Kidney (tissue), 14 donors: ENCODE data around the gene MORN1. TPM values are rescaled to one million over a fixed set of nuclear protein-coding genes. Genes with fewer than 3 reads are reported as not detected.

ENCODE experiments used
- DNase-seq, 5 donors: peaks; one replicate each; pipeline ENCODE4 v3.0.0-alpha.2; 2013 to 2020
- FAIRE-seq: peaks from 2 replicates; lab custom pipeline; 2012; peaks lifted over from hg19 to GRCh38; lab: Jason Lieb, UNC
- H3K27ac ChIP-seq, 2 donors: one replicate each; pipeline ENCODE4 v1.7.0; 2013; ENCODE audit warnings: low read depth in 2 of 2, low read length in 2 of 2, inconsistent platforms in 1 of 2
- H3K27me3 ChIP-seq: one replicate; pipeline ENCODE4 v1.7.1; 2013; ENCODE audit warnings: low read length, inconsistent platforms; ENCODE audit not compliant: control insufficient read depth, insufficient read depth
- H3K36me3 ChIP-seq, 3 donors: one replicate each; pipeline versions ENCODE4 v1.7.0 to v1.7.1; 2013; ENCODE audit warnings: low read length in 3 of 3, control low read depth in 1 of 3, inconsistent platforms in 1 of 3; ENCODE audit not compliant: insufficient read depth in 3 of 3, control insufficient read depth in 2 of 3
- H3K4me1 ChIP-seq, 3 donors: one replicate each; pipeline versions ENCODE4 v1.7.0 to v1.7.1; 2013; ENCODE audit warnings: low read length in 3 of 3, inconsistent platforms in 1 of 3, low read depth in 1 of 3; ENCODE audit not compliant: control insufficient read depth in 2 of 3, insufficient read depth in 2 of 3
- H3K4me3 ChIP-seq, 3 donors: one replicate each; pipeline versions ENCODE4 v1.7.0 to v1.8.1; 2013; ENCODE audit warnings: low read length in 3 of 3, control low read depth in 1 of 3, inconsistent platforms in 1 of 3
- H3K9ac ChIP-seq, 3 donors: one replicate each; pipeline versions ENCODE4 v1.7.0 to v1.7.1; 2013; ENCODE audit warnings: low read length in 3 of 3, control low read depth in 1 of 3, inconsistent platforms in 1 of 3
- H3K9me3 ChIP-seq, 3 donors: one replicate each; pipeline versions ENCODE4 v1.7.0 to v1.7.1; 2013; ENCODE audit warnings: low read length in 3 of 3, control low read depth in 1 of 3, inconsistent platforms in 1 of 3; ENCODE audit not compliant: control insufficient read depth in 2 of 3, insufficient read depth in 1 of 3
- intact Hi-C: fragments of 100-400 bp; cut with DNase I; formaldehyde crosslinking; loops from one replicate; pipeline ENCODE4 v1.11.1; 2022
- polyA plus RNA-seq: library from polyadenylated mRNA; stranded (reverse); fragments of 350-450 nt; fragmentation: Illumina TruSeq; extraction: RNeasy Lipid Tissue Mini Kit (QIAGEN cat#74804); gene quantifications from one replicate; pipeline ENCODE4 v1.2.3, GENCODE V29; 2014; ENCODE audit warnings: low read depth, low replicate concordance; ENCODE audit not compliant: insufficient read depth
- total RNA-seq: library from RNA; stranded (reverse); fragmentation: NEBNext Ultra II Directional; extraction: Animal tissue kit (Norgen Biotek cat#: 25700); gene quantifications from one replicate; pipeline ENCODE4 v1.2.1, GENCODE V29; 2021
- TF ChIP-seq, protein P1 (sequence below): IDR thresholded peaks from 3 replicates; pipeline ENCODE4 v1.5.1; 2012; ENCODE audit warnings: mild to moderate bottlenecking, moderate library complexity, borderline replicate concordance; ENCODE audit not compliant: insufficient read depth; ENCODE audit errors: extremely low read depth
- donor health status: control.
- donor health status: control.
- donor health status: control.
- donor health status: control.
- donor health status: control.
- donor health status: DM: yes; HTN: yes; CAD: no.
- donor health status: Normal renal cell carcinoma (clear cell type).

The MORN1 gene
- total and polyA plus RNA-seq, 2 donors from 2014 or later, result 9.0 to 24.7 TPM

DNA sequence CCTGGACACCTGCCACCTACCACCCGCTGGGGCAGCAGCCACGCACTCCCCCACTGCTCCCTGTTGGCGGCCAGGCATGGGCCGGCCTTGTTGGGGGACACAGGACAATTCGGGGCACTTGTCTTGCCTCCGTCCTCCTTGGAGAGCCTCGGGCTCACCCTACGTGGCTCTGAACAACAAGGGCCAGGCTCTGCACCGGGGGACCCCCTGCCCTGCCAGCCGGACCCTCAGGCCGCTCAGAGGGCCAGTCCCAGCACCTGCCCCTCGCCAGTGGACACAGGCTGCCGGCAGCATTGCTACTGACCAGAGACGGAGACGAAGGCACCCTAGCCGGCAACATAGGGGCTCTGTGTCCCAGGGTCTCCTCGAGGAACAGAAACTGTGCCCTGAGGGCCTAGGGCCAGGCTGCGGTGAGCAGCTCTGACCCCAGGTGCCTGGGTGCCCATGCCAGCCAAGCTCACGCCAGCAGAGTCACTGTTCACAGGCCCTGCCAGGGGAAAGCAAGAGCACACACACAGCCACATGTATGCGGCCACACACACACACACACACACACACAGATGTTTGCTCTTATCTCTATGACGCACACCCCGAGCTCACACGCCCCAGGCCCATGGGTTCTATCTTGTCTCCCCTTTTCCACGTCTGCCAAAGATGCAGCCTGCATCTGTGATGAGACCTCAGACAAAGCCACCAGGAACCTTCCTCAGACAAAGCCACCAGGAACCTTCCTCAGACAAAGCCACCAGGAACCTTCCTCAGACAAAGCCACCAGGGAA, 45.9 kb downstream of the MORN1 start:
- no peaks in the 10 kb centered on the region for H3K27me3 ChIP-seq
- TF ChIP-seq, protein P1, sequence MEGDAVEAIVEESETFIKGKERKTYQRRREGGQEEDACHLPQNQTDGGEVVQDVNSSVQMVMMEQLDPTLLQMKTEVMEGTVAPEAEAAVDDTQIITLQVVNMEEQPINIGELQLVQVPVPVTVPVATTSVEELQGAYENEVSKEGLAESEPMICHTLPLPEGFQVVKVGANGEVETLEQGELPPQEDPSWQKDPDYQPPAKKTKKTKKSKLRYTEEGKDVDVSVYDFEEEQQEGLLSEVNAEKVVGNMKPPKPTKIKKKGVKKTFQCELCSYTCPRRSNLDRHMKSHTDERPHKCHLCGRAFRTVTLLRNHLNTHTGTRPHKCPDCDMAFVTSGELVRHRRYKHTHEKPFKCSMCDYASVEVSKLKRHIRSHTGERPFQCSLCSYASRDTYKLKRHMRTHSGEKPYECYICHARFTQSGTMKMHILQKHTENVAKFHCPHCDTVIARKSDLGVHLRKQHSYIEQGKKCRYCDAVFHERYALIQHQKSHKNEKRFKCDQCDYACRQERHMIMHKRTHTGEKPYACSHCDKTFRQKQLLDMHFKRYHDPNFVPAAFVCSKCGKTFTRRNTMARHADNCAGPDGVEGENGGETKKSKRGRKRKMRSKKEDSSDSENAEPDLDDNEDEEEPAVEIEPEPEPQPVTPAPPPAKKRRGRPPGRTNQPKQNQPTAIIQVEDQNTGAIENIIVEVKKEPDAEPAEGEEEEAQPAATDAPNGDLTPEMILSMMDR, result no peak
- H3K4me3 ChIP-seq, result no peak overlapping the region
- H3K9me3 ChIP-seq, result no peaks in the 10 kb centered on the region
- H3K4me1 ChIP-seq, result peaks cover 0 to 2% (median 0%) of the 10 kb centered on the region in 3 donors
- H3K36me3 ChIP-seq, result no peaks in the 10 kb centered on the region
- FAIRE-seq (no peak), DNase-seq (peak in 2 of 5 donors; percentile 30 to 69)
- no peak overlapping the region for H3K27ac ChIP-seq
- intact Hi-C loops, result no loop called here
- no peak overlapping the region for H3K9ac ChIP-seq

DNA sequence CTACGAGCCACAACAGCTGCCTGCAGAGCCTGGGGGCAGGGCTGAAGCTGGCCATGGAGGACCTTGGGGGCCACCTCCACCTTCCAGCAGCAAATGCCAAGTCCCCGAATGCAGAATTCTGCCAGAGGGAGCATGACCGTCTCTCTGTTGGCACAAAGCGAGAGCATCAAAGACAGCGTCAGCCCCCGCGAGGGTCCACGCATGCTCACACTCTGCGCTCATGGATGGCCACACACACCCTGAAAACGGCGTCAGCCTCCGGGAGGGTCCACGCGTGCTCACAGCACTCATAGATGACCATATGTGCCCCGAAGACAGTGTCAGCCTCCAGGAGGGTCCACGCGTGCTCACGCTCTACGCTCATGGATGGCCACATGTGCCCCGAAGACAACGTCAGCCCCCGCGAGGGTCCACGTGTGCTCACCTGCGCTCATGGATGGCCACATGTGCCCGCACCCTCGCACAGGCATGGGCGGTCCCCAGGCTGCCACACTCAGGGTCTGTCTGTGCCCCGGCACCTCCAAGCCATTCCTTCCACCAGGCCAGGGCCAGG, 46.5 kb downstream of the MORN1 start:
- intact Hi-C loops, result no loop called here
- Histone ChIP-seq H3K4me3 (no peak overlapping the region), H3K9ac (no peak overlapping the region), H3K9me3 (no peaks in the 10 kb centered on the region), H3K4me1 (peaks cover 0 to 2% (median 0%) of the 10 kb centered on the region in 3 donors), H3K27me3 (no peaks in the 10 kb centered on the region), H3K27ac (no peak overlapping the region), H3K36me3 (no peaks in the 10 kb centered on the region)
- no peak for FAIRE-seq
- peak in 2 of 5 donors; percentile 29 to 70 for DNase-seq
- TF ChIP-seq, protein P1, result no peak

DNA sequence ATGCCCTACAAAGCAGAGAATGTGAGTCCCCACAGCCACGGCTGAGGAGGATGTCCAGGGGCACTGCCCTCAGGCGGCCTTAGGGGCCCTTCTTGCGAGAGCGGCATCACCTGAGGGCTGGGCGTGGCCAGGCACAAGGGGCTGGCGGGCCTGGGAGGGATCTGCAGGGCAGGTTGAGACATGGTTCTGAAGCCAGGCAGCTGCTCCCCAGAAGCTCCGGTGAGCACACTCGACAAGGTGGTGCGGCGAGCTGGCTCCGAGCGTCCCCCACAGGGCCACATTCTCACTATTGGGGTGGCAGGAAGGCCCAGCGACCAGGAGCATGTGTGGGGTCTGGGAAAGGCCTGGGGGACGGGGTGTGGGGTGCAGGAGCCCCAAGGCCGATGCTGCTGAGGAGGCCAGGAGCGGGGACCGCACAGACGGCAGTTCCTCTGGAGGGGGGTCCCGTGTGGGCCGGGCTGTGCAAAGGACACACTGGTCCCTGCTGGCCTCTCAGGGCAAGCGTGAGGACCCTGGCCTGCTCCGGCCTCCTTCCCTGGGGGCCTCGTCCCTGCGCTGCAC, 47.2 kb downstream of the MORN1 start:
- no peak overlapping the region for H3K9ac ChIP-seq
- no peaks in the 10 kb centered on the region for H3K27me3 ChIP-seq
- no peaks in the 10 kb centered on the region for H3K9me3 ChIP-seq
- no peak overlapping the region for H3K27ac ChIP-seq
- DNase-seq (peak in 2 of 5 donors; percentile 36 to 61), FAIRE-seq (no peak)
- TF ChIP-seq, protein P1, result no peak
- H3K4me3 ChIP-seq, result no peak overlapping the region
- no peaks in the 10 kb centered on the region for H3K36me3 ChIP-seq
- intact Hi-C loops, result no loop called here
- peaks cover 0 to 2% (median 0%) of the 10 kb centered on the region in 3 donors for H3K4me1 ChIP-seq
